Breast epithelium (tissue), 3 donors: ENCODE data around the gene C16orf87.

Experiments
- POLR2A ChIP-seq: fragments of 450-650 bp; IDR thresholded peaks from one replicate; pipeline ENCODE4 v1.6.1; 2016; ENCODE audit warnings: antibody characterized with exemption, mild to moderate bottlenecking, moderate library complexity
- POLR2AphosphoS5 ChIP-seq, 3 donors: sonication (generic); formaldehyde crosslinking; IDR thresholded peaks; one replicate each; pipeline ENCODE4 v1.6.1; 2017; ENCODE audit warnings: antibody characterized with exemption in 3 of 3
- TF ChIP-seq, protein P1 (sequence below), 3 donors: fragments of 450-650 bp; IDR thresholded peaks; one replicate each; pipeline ENCODE4 v1.5.1; 2016 to 2017; ENCODE audit warnings: antibody characterized with exemption in 3 of 3, mild to moderate bottlenecking in 3 of 3, moderate library complexity in 3 of 3

DNA sequence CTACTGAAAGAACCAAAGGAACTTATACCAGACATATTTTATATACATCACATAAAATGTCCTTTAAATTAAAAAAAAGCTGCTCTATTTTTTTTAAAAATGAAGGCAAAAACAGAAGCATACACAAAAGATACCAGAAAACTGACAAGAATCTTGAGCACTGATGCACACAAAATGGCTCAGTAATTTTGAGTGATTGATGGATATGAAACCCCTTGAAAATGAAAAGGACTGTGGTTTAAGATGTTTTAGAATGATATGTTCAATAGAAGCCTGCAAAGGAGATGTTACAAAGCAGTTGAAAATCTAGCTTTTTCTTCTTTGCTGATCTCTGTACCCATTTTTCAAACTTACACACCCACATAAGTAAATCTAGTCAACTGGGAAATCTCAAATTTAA, 2.7 kb downstream of the C16orf87 start:
- TF ChIP-seq POLR2A (no peak), POLR2AphosphoS5 (IDR thresholded peaks at IDR 0.05) (no peak)
- TF ChIP-seq, protein P1, sequence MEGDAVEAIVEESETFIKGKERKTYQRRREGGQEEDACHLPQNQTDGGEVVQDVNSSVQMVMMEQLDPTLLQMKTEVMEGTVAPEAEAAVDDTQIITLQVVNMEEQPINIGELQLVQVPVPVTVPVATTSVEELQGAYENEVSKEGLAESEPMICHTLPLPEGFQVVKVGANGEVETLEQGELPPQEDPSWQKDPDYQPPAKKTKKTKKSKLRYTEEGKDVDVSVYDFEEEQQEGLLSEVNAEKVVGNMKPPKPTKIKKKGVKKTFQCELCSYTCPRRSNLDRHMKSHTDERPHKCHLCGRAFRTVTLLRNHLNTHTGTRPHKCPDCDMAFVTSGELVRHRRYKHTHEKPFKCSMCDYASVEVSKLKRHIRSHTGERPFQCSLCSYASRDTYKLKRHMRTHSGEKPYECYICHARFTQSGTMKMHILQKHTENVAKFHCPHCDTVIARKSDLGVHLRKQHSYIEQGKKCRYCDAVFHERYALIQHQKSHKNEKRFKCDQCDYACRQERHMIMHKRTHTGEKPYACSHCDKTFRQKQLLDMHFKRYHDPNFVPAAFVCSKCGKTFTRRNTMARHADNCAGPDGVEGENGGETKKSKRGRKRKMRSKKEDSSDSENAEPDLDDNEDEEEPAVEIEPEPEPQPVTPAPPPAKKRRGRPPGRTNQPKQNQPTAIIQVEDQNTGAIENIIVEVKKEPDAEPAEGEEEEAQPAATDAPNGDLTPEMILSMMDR (IDR thresholded peaks at IDR 0.05), result no peak
